SK-N-MC (cell line): ENCODE measurements around the gene PI16.

Experiments
- DNase-seq: peaks from one replicate; pipeline ENCODE4 v3.0.0-alpha.2; 2011; ENCODE audit warnings: low read depth, low spot score
- H3K27ac ChIP-seq: fragments of 200-600 bp; sonication (generic); 2 replicates; pipeline ENCODE4 v1.5.1; 2016; ENCODE audit warnings: mixed run types
- H3K36me3 ChIP-seq: fragments of 200-600 bp; sonication (generic); 2 replicates; pipeline ENCODE4 v1.6.1; 2017; ENCODE audit warnings: antibody characterized with exemption, low read length, mixed read lengths; ENCODE audit not compliant: insufficient read depth
- H3K4me3 ChIP-seq: fragments of 200-600 bp; sonication (generic); 2 replicates; pipeline ENCODE4 v1.5.1; 2016
- H3K9ac ChIP-seq: fragments of 200-600 bp; sonication (generic); 2 replicates; pipeline ENCODE4 v1.8.0; 2017; ENCODE audit warnings: mixed run types, mixed read lengths; ENCODE audit not compliant: insufficient read length
- H3K9me3 ChIP-seq: fragments of 200-600 bp; sonication (generic); 2 replicates; pipeline ENCODE4 v1.6.1; 2017; ENCODE audit warnings: low read depth, mild to moderate bottlenecking, antibody characterized with exemption, low read length, moderate library complexity, mixed read lengths
- EZH2 ChIP-seq: fragments of 200-600 bp; sonication (generic); IDR thresholded peaks from one replicate; pipeline ENCODE4 v1.6.1; 2017; ENCODE audit warnings: antibody characterized with exemption
- FOXP2 ChIP-seq: optimal IDR thresholded peaks from 2 replicates; pipeline ENCODE3; 2011; ENCODE audit warnings: mild to moderate bottlenecking, moderate library complexity; ENCODE audit not compliant: insufficient read depth; ENCODE audit errors: extremely low read length, control extremely low read depth
- POLR2AphosphoS5 ChIP-seq: IDR thresholded peaks from 2 replicates; pipeline ENCODE4 v1.6.1; 2012; ENCODE audit warnings: mild to moderate bottlenecking, low read depth, low read length, borderline replicate concordance

PI16 gene

GRCh38 chr6:36973190-36973589 lies 18.7 kb downstream of the PI16 start:
- Histone ChIP-seq H3K9me3 (no peaks in the 10 kb centered on the region), H3K27ac (no peak overlapping the region), H3K9ac (no peak overlapping the region), H3K36me3 (peaks cover 97% of the 10 kb centered on the region), H3K4me3 (no peak overlapping the region)
- TF ChIP-seq EZH2 (no peak), POLR2AphosphoS5 (no peak), FOXP2 (no peak)
- DNase-seq: no peak

GRCh38 chr6:36973647-36974046 lies 19.1 kb downstream of the PI16 start:
- TF ChIP-seq FOXP2 (no peak), EZH2 (no peak), POLR2AphosphoS5 (no peak)
- no peak for DNase-seq
- H3K27ac ChIP-seq: no peak overlapping the region
- H3K9ac ChIP-seq: no peak overlapping the region
- H3K4me3 ChIP-seq: no peak overlapping the region
- H3K9me3 ChIP-seq: no peaks in the 10 kb centered on the region
- H3K36me3 ChIP-seq: peaks cover 97% of the 10 kb centered on the region

GRCh38 chr6:36975231-36976006 lies 20.9 kb downstream of the PI16 start:
- TF ChIP-seq POLR2AphosphoS5 (no peak), FOXP2 (no peak), EZH2 (no peak)
- no peak for DNase-seq
- H3K9me3 ChIP-seq: no peaks in the 10 kb centered on the region
- H3K4me3 ChIP-seq: no peak overlapping the region
- H3K36me3 ChIP-seq: peaks cover 88% of the 10 kb centered on the region
- H3K9ac ChIP-seq: no peak overlapping the region
- no peak overlapping the region for H3K27ac ChIP-seq

- TF ChIP-seq EZH2: no peak
- no peak for TF ChIP-seq POLR2AphosphoS5
- no peak for TF ChIP-seq FOXP2
- no peak overlapping the region for H3K9ac ChIP-seq
- H3K27ac ChIP-seq: no peak overlapping the region
- DNase-seq: no peak
- H3K4me3 ChIP-seq: no peak overlapping the region
- H3K9me3 ChIP-seq: no peaks in the 10 kb centered on the region
- peaks cover 87% of the 10 kb centered on the region for H3K36me3 ChIP-seq
Measured at GRCh38 chr6:36976007-36976264, 21.4 kb downstream of the PI16 start.

GRCh38 chr6:36976509-36976908 lies 22.0 kb downstream of the PI16 start:
- H3K36me3 ChIP-seq: peaks cover 81% of the 10 kb centered on the region
- TF ChIP-seq FOXP2: no peak
- no peak for TF ChIP-seq POLR2AphosphoS5
- no peak for TF ChIP-seq EZH2
- no peak overlapping the region for H3K27ac ChIP-seq
- no peak overlapping the region for H3K9ac ChIP-seq
- no peaks in the 10 kb centered on the region for H3K9me3 ChIP-seq
- no peak overlapping the region for H3K4me3 ChIP-seq
- no peak for DNase-seq

- no peak overlapping the region for H3K4me3 ChIP-seq
- peaks cover 77% of the 10 kb centered on the region for H3K36me3 ChIP-seq
- no peak overlapping the region for H3K27ac ChIP-seq
Measured at GRCh38 chr6:36976931-36977330, 22.4 kb downstream of the PI16 start.

GRCh38 chr6:36977470-36977941 lies 23.0 kb downstream of the PI16 start:
- H3K27ac ChIP-seq: no peak overlapping the region
- no peak for DNase-seq
- H3K4me3 ChIP-seq: no peak overlapping the region
- no peaks in the 10 kb centered on the region for H3K9me3 ChIP-seq
- H3K36me3 ChIP-seq: peaks cover 71% of the 10 kb centered on the region
- H3K9ac ChIP-seq: no peak overlapping the region
- TF ChIP-seq EZH2: no peak
- TF ChIP-seq POLR2AphosphoS5: no peak
- no peak for TF ChIP-seq FOXP2

More at GRCh38 chr6:36976931-36977330, 22.4 kb downstream of the PI16 start:
- TF ChIP-seq FOXP2 (no peak), EZH2 (no peak), POLR2AphosphoS5 (no peak)
- DNase-seq: no peak
- H3K9ac ChIP-seq: no peak overlapping the region
- H3K9me3 ChIP-seq: no peaks in the 10 kb centered on the region

- Histone ChIP-seq H3K27ac (no peak overlapping the region), H3K9ac (no peak overlapping the region), H3K9me3 (no peaks in the 10 kb centered on the region), H3K36me3 (peaks cover 61% of the 10 kb centered on the region), H3K4me3 (no peak overlapping the region)
- DNase-seq: no peak
- TF ChIP-seq EZH2: no peak
- no peak for TF ChIP-seq FOXP2
- no peak for TF ChIP-seq POLR2AphosphoS5
Measured at GRCh38 chr6:36978421-36979346, 24.1 kb downstream of the PI16 start.

GRCh38 chr6:36979347-36979742 lies 24.8 kb downstream of the PI16 start:
- no peak overlapping the region for H3K9ac ChIP-seq
- H3K4me3 ChIP-seq: no peak overlapping the region
- peaks cover 54% of the 10 kb centered on the region for H3K36me3 ChIP-seq
- no peaks in the 10 kb centered on the region for H3K9me3 ChIP-seq
- no peak overlapping the region for H3K27ac ChIP-seq
- no peak for TF ChIP-seq FOXP2
- no peak for DNase-seq
